SK-N-SH (cell line): Measurements from ENCODE around the gene GTF2H4.

Experiments used
- CTCF ChIP-seq: fragments of 200-600 bp; sonication (generic); IDR thresholded peaks from 2 replicates; pipeline ENCODE4 v1.6.1; 2017; ENCODE audit warnings: antibody characterized with exemption, mild to moderate bottlenecking, moderate library complexity
- EZH2phosphoT487 ChIP-seq: fragments of 200-600 bp; sonication (generic); IDR thresholded peaks from 2 replicates; pipeline ENCODE4 v1.6.1; 2017; ENCODE audit warnings: low read depth, mixed run types, mild to moderate bottlenecking, antibody characterized with exemption, moderate library complexity, borderline replicate concordance
- FOXJ3 ChIP-seq: sonication (generic); formaldehyde crosslinking; IDR thresholded peaks from 2 replicates; pipeline ENCODE4 v1.5.1; 2020; ENCODE audit warnings: mild to moderate bottlenecking, missing genetic modification reagents
- POLR2AphosphoS5 ChIP-seq: IDR thresholded peaks from 2 replicates; pipeline ENCODE4 v1.6.1; 2012; ENCODE audit warnings: low read depth, low read length
- RAD21 ChIP-seq: IDR thresholded peaks from 2 replicates; pipeline ENCODE4 v1.6.1; 2012; ENCODE audit warnings: mild to moderate bottlenecking, low read length
- RCOR1 ChIP-seq: fragments of 150-350 bp; IDR thresholded peaks from 2 replicates; pipeline ENCODE4 v1.6.1; 2017; ENCODE audit warnings: antibody characterized with exemption, low read length
- RXRA ChIP-seq: IDR thresholded peaks from 2 replicates; pipeline ENCODE4 v1.4.0; 2012; ENCODE audit warnings: low read depth, mild to moderate bottlenecking, borderline replicate concordance
- YY1 ChIP-seq: IDR thresholded peaks from 2 replicates; pipeline ENCODE4 v1.4.0; 2012; ENCODE audit warnings: low read depth, mild to moderate bottlenecking
- TF ChIP-seq, protein P1 (sequence below): IDR thresholded peaks from 2 replicates; pipeline ENCODE4 v1.4.0; 2012; ENCODE audit warnings: low read depth, borderline replicate concordance
- TF ChIP-seq, protein P2 (sequence below): IDR thresholded peaks from 2 replicates; pipeline ENCODE4 v1.4.0; 2012; ENCODE audit warnings: low read depth

GRCh38 chr6:30880698-30881252, 27.2 kb upstream of the GTF2H4 start:
- TF ChIP-seq YY1 (no peak), EZH2phosphoT487 (no peak), CTCF (no peak), FOXJ3 (CRISPR knock-in tag) (no peak), RXRA (no peak), POLR2AphosphoS5 (no peak), RAD21 (no peak), RCOR1 (no peak)
- TF ChIP-seq, protein P1, sequence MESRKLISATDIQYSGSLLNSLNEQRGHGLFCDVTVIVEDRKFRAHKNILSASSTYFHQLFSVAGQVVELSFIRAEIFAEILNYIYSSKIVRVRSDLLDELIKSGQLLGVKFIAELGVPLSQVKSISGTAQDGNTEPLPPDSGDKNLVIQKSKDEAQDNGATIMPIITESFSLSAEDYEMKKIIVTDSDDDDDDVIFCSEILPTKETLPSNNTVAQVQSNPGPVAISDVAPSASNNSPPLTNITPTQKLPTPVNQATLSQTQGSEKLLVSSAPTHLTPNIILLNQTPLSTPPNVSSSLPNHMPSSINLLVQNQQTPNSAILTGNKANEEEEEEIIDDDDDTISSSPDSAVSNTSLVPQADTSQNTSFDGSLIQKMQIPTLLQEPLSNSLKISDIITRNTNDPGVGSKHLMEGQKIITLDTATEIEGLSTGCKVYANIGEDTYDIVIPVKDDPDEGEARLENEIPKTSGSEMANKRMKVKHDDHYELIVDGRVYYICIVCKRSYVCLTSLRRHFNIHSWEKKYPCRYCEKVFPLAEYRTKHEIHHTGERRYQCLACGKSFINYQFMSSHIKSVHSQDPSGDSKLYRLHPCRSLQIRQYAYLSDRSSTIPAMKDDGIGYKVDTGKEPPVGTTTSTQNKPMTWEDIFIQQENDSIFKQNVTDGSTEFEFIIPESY, result no peak
- TF ChIP-seq, protein P2, sequence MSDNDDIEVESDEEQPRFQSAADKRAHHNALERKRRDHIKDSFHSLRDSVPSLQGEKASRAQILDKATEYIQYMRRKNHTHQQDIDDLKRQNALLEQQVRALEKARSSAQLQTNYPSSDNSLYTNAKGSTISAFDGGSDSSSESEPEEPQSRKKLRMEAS, result no peak
